ENCODE measurements around the gene VPS33B. TPM values are rescaled to one million over a fixed set of nuclear protein-coding genes. Genes with fewer than 3 reads are reported as not detected.

The VPS33B gene
- total RNA-seq, 1 donor from 2014 or later, result 9.7 TPM

DNA sequence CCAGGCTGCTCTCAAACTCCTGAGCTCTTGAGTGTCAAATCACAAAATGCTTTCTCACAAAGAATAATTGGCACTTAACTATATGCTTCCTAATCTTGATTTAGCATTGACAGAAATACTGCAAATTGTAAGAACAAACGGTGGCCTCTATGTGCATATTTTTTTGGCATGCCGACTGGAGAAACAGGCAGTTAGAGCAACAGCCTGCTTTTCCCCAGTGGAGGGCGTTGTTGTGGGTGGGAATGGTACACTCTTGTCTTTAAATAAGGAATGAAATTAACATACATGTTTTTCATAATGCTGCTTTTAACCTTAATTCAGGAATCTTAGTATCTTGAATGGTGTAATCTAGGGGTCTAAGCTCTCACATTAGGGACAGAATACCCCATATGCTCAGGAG, 46.6 kb upstream of the VPS33B start:
- Histone ChIP-seq H3K4me1 (ENCODE audit: insufficient read depth, low read length) (no peaks in the 10 kb centered on the region), H3K27ac (ENCODE audit: low read depth, low read length) (no peak overlapping the region), H3K27me3 (ENCODE audit: insufficient read depth, low read length) (no peaks in the 10 kb centered on the region), H3K36me3 (ENCODE audit: insufficient read depth, low read length) (no peaks in the 10 kb centered on the region), H3K4me2 (ENCODE audit: low read length) (no peak overlapping the region), H3K4me3 (ENCODE audit: insufficient read depth, low read depth, low read length) (no peak overlapping the region), H2AFZ (ENCODE audit: low read depth, low read length) (no peak overlapping the region), H3K9ac (ENCODE audit: low read length) (no peak overlapping the region), H4K20me1 (ENCODE audit: insufficient read depth, low read length) (no peaks in the 10 kb centered on the region), H3K9me3 (ENCODE audit: insufficient read depth, low read depth, low read length) (no peaks in the 10 kb centered on the region), H3K79me2 (ENCODE audit: insufficient read depth, low read length) (no peaks in the 10 kb centered on the region)
- H3K4me3 Mint-ChIP-seq (ENCODE audit: unreplicated experiment), result no peak overlapping the region
- no peaks in the 10 kb centered on the region for H3K27me3 Mint-ChIP-seq (ENCODE audit: low read depth, unreplicated experiment)
- no peaks in the 10 kb centered on the region for H3K36me3 Mint-ChIP-seq (ENCODE audit: low read depth, unreplicated experiment)
- no peak overlapping the region for H3K27ac Mint-ChIP-seq (ENCODE audit: unreplicated experiment)
- TF ChIP-seq EZH2 (IDR thresholded peaks at IDR 0.05; ENCODE audit: insufficient read depth, low read length), result no peak
- no peak for TF ChIP-seq CTCF (IDR thresholded peaks at IDR 0.05; ENCODE audit: insufficient read depth, low read depth, low read length)
- H3K9me3 Mint-ChIP-seq (ENCODE audit: unreplicated experiment), result peaks cover 3% of the 10 kb centered on the region
- no peak for FAIRE-seq
- H3K4me1 Mint-ChIP-seq (ENCODE audit: low read depth, unreplicated experiment), result no peaks in the 10 kb centered on the region
- no peak for DNase-seq (ENCODE audit: low read depth)

- Mint-ChIP-seq H3K36me3 (ENCODE audit: low read depth, unreplicated experiment) (no peaks in the 10 kb centered on the region), H3K27ac (ENCODE audit: unreplicated experiment) (no peak overlapping the region), H3K27me3 (ENCODE audit: low read depth, unreplicated experiment) (no peaks in the 10 kb centered on the region), H3K4me1 (ENCODE audit: low read depth, unreplicated experiment) (no peaks in the 10 kb centered on the region), H3K9me3 (ENCODE audit: unreplicated experiment) (peaks cover 8% of the 10 kb centered on the region), H3K4me3 (ENCODE audit: unreplicated experiment) (no peak overlapping the region)
- Histone ChIP-seq H3K27me3 (ENCODE audit: insufficient read depth, low read length) (no peaks in the 10 kb centered on the region), H3K36me3 (ENCODE audit: insufficient read depth, low read length) (no peaks in the 10 kb centered on the region), H3K27ac (ENCODE audit: low read depth, low read length) (no peak overlapping the region), H3K4me2 (ENCODE audit: low read length) (no peak overlapping the region), H3K9me3 (ENCODE audit: insufficient read depth, low read depth, low read length) (no peaks in the 10 kb centered on the region), H2AFZ (ENCODE audit: low read depth, low read length) (no peak overlapping the region), H3K9ac (ENCODE audit: low read length) (no peak overlapping the region), H3K4me3 (ENCODE audit: insufficient read depth, low read depth, low read length) (no peak overlapping the region), H4K20me1 (ENCODE audit: insufficient read depth, low read length) (no peaks in the 10 kb centered on the region), H3K79me2 (ENCODE audit: insufficient read depth, low read length) (no peaks in the 10 kb centered on the region), H3K4me1 (ENCODE audit: insufficient read depth, low read length) (no peaks in the 10 kb centered on the region)
- no peak for TF ChIP-seq CTCF (IDR thresholded peaks at IDR 0.05; ENCODE audit: insufficient read depth, low read depth, low read length)
- no peak for TF ChIP-seq EZH2 (IDR thresholded peaks at IDR 0.05; ENCODE audit: insufficient read depth, low read length)
- no peak for DNase-seq (ENCODE audit: low read depth)
- FAIRE-seq, result no peak
These were observed 46.0 kb upstream of the VPS33B start for GRCh38 chr15:91068436-91068835.

DNA sequence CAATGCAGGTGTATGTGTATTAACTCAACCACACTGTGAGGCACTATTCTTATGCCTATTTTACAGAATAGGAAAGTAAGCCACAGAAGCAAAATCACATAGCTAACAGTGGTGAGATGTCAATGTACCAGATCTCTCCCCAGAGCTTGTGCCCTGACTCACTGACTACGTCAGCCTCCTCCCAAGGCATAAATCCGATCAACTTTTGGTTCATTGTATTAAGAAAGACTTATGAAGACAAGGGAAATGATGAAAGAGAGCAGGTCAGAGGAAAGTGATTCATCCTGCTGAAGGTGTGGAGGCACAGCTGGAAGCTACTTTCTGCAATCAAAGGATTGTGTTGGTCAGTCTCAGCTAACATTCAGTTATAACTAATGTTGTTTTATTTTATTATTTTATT, 44.6 kb upstream of the VPS33B start:
- FAIRE-seq (no peak), DNase-seq (ENCODE audit: low read depth) (no peak)
- TF ChIP-seq EZH2 (IDR thresholded peaks at IDR 0.05; ENCODE audit: insufficient read depth, low read length) (no peak), CTCF (IDR thresholded peaks at IDR 0.05; ENCODE audit: insufficient read depth, low read depth, low read length) (no peak)
- no peaks in the 10 kb centered on the region for H3K9me3 ChIP-seq (ENCODE audit: insufficient read depth, low read depth, low read length)
- no peaks in the 10 kb centered on the region for H3K79me2 ChIP-seq (ENCODE audit: insufficient read depth, low read length)
- no peak overlapping the region for H3K9ac ChIP-seq (ENCODE audit: low read length)
- H3K27me3 ChIP-seq (ENCODE audit: insufficient read depth, low read length), result no peaks in the 10 kb centered on the region
- Mint-ChIP-seq H3K36me3 (ENCODE audit: low read depth, unreplicated experiment) (no peaks in the 10 kb centered on the region), H3K27me3 (ENCODE audit: low read depth, unreplicated experiment) (no peaks in the 10 kb centered on the region), H3K4me3 (ENCODE audit: unreplicated experiment) (no peak overlapping the region), H3K4me1 (ENCODE audit: low read depth, unreplicated experiment) (no peaks in the 10 kb centered on the region), H3K27ac (ENCODE audit: unreplicated experiment) (no peak overlapping the region), H3K9me3 (ENCODE audit: unreplicated experiment) (peaks cover 8% of the 10 kb centered on the region)
- no peak overlapping the region for H3K4me2 ChIP-seq (ENCODE audit: low read length)
- no peak overlapping the region for H3K27ac ChIP-seq (ENCODE audit: low read depth, low read length)
- H3K36me3 ChIP-seq (ENCODE audit: insufficient read depth, low read length), result no peaks in the 10 kb centered on the region
- no peaks in the 10 kb centered on the region for H3K4me1 ChIP-seq (ENCODE audit: insufficient read depth, low read length)
- H2AFZ ChIP-seq (ENCODE audit: low read depth, low read length), result no peak overlapping the region
- H3K4me3 ChIP-seq (ENCODE audit: insufficient read depth, low read depth, low read length), result no peak overlapping the region
- no peaks in the 10 kb centered on the region for H4K20me1 ChIP-seq (ENCODE audit: insufficient read depth, low read length)
